Measurements from ENCODE around the gene APOBEC3B. TPM values are rescaled to one million over a fixed set of nuclear protein-coding genes. Genes with fewer than 3 reads are reported as not detected.

APOBEC3B gene
- total RNA-seq, 3 donors from 2014 or later (not counting 1 experiment from before 2014, with no cell fraction given) = 1.7 to 2.3 (median 2.2) TPM

DNA sequence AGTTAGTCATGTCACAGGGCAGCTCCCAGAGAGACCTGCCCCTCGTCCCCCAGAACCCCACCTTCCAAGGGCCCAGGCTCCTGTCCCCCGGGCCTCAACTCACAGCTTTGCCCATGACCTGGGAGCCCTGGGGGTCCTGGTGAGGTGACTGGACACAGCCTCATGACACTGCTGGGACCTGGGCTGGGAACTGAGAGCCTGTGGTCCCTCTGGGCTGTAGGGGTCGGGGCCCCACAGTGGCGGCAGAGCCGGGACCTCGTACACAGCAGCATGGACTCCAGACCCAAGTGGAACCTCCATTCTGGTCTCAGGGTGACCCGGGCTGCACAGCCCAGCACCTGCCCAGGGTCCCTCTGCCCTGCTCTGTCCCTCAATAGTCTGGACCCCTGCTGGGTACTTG lies 17.8 kb upstream of the APOBEC3B start:
- Histone ChIP-seq H3K27me3 (ENCODE audit: control insufficient read depth, insufficient read depth, low read length) (no peaks in the 10 kb centered on the region), H3K4me3 (ENCODE audit: low read length) (no peak overlapping the region), H3K36me3 (ENCODE audit: control insufficient read depth, insufficient read depth, low read length) (no peaks in the 10 kb centered on the region), H3K27ac (ENCODE audit: low read length) (no peak overlapping the region), H3K9me3 (ENCODE audit: control insufficient read depth, insufficient read depth, low read length) (no peaks in the 10 kb centered on the region), H3K4me1 (ENCODE audit: control insufficient read depth, insufficient read depth, low read length) (peaks cover 32% of the 10 kb centered on the region)
- H3K4me1 Mint-ChIP-seq = peaks cover 0 to 6% of the 10 kb centered on the region in 2 donors
- no peaks in the 10 kb centered on the region for H3K27me3 Mint-ChIP-seq (ENCODE audit: low read depth in 2 of 2)
- H3K27ac Mint-ChIP-seq = no peak overlapping the region
- WGBS (ENCODE audit: insufficient coverage) = 91% methylated on average over 7 of the region's 7 CpGs
- no peaks in the 10 kb centered on the region for H3K9me3 Mint-ChIP-seq
- no peak for TF ChIP-seq CTCF (IDR thresholded peaks at IDR 0.05)
- no peak for ATAC-seq
- no peak overlapping the region for H3K4me3 Mint-ChIP-seq
- no peak for DNase-seq
- no peaks in the 10 kb centered on the region for H3K36me3 Mint-ChIP-seq
- intact Hi-C loops (cut with micrococcal nuclease) = no loop called here

GRCh38 chr22:38964989-38965388 lies 17.2 kb upstream of the APOBEC3B start:
- no peak overlapping the region for H3K27ac ChIP-seq (ENCODE audit: low read length)
- Mint-ChIP-seq H3K27ac (no peak overlapping the region), H3K9me3 (no peaks in the 10 kb centered on the region), H3K4me3 (no peak overlapping the region), H3K36me3 (no peaks in the 10 kb centered on the region), H3K4me1 (peaks cover 0 to 6% of the 10 kb centered on the region in 2 donors), H3K27me3 (ENCODE audit: low read depth in 2 of 2) (no peaks in the 10 kb centered on the region)
- 72% methylated on average over 4 of the region's 4 CpGs for WGBS (ENCODE audit: insufficient coverage)
- ATAC-seq = no peak
- no peak for DNase-seq
- H3K9me3 ChIP-seq (ENCODE audit: control insufficient read depth, insufficient read depth, low read length) = no peaks in the 10 kb centered on the region
- intact Hi-C loops (cut with micrococcal nuclease) = no loop called here
- peaks cover 26% of the 10 kb centered on the region for H3K4me1 ChIP-seq (ENCODE audit: control insufficient read depth, insufficient read depth, low read length)
- H3K4me3 ChIP-seq (ENCODE audit: low read length) = no peak overlapping the region
- H3K27me3 ChIP-seq (ENCODE audit: control insufficient read depth, insufficient read depth, low read length) = no peaks in the 10 kb centered on the region
- H3K36me3 ChIP-seq (ENCODE audit: control insufficient read depth, insufficient read depth, low read length) = no peaks in the 10 kb centered on the region
- TF ChIP-seq CTCF (IDR thresholded peaks at IDR 0.05) = no peak

GRCh38 chr22:38965614-38966379 lies 16.4 kb upstream of the APOBEC3B start:
- no peak overlapping the region for H3K4me3 Mint-ChIP-seq
- peaks cover 0 to 6% of the 10 kb centered on the region in 2 donors for H3K4me1 Mint-ChIP-seq

More at GRCh38 chr22:38965614-38966379, 16.4 kb upstream of the APOBEC3B start:
- no peak overlapping the region for H3K4me3 ChIP-seq (ENCODE audit: low read length)
- ATAC-seq (no peak), DNase-seq (no peak)
- no peak for TF ChIP-seq CTCF (IDR thresholded peaks at IDR 0.05)
- WGBS (ENCODE audit: insufficient coverage) = 87% methylated on average over 14 of the region's 14 CpGs
- Mint-ChIP-seq H3K27me3 (ENCODE audit: low read depth in 2 of 2) (peaks cover 0 to 4% of the 10 kb centered on the region in 2 donors), H3K27ac (no peak overlapping the region), H3K36me3 (no peaks in the 10 kb centered on the region), H3K9me3 (no peaks in the 10 kb centered on the region)
- no peaks in the 10 kb centered on the region for H3K9me3 ChIP-seq (ENCODE audit: control insufficient read depth, insufficient read depth, low read length)
- no peaks in the 10 kb centered on the region for H3K27me3 ChIP-seq (ENCODE audit: control insufficient read depth, insufficient read depth, low read length)
- intact Hi-C loops (cut with micrococcal nuclease) = no loop called here
- H3K4me1 ChIP-seq (ENCODE audit: control insufficient read depth, insufficient read depth, low read length) = peaks cover 26% of the 10 kb centered on the region
- H3K36me3 ChIP-seq (ENCODE audit: control insufficient read depth, insufficient read depth, low read length) = no peaks in the 10 kb centered on the region
- no peak overlapping the region for H3K27ac ChIP-seq (ENCODE audit: low read length)

Data from natural killer cell (primary cell).